ENCODE measurements around the gene PTGR3.

- no peak for TF ChIP-seq CTCF (conservative IDR thresholded peaks at IDR 0.05; ENCODE audit: low read length)
- TF ChIP-seq EZH2phosphoT487 (IDR thresholded peaks at IDR 0.05; ENCODE audit: borderline replicate concordance, low read depth, low read length): no peak
Measured at GRCh38 chr18:75167759-75168618, 41.0 kb downstream of the PTGR3 start.

All from OCI-LY7 (cell line).